ENCODE results near the gene KIF16B. TPM values are rescaled to one million over a fixed set of nuclear protein-coding genes. Genes with fewer than 3 reads are reported as not detected.

KIF16B gene
- total RNA-seq, 1 experiment from 2014 or later: 4.6 TPM

DNA sequence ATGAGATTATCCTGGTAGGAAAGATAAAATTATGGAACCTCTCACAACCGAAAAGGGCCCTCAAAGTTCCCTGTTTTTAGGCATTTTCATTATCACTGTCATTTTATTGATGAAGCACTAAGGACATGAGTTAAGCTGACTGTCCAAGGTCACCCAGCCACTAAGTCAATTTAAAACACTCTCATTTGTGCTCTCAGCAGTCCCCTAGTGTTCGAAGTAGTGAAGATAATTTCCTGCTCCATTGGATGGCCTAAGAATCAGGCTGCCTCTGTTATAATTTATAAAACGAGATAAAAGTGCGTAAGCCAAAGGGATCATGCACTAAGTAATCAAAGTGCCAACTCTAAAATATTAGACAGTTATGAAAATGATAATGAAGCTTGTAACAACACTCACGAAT, 169.1 kb downstream of the KIF16B start:
- ChIA-PET POLR2A (ENCODE audit: low non-redundant PET) (no interaction called here), CTCF (no interaction called here)
- Histone ChIP-seq H3K27ac (ENCODE audit: low read depth, low read length, poor library complexity, severe bottlenecking) (no peak overlapping the region), H3K36me3 (ENCODE audit: insufficient read depth, low read length, poor library complexity, severe bottlenecking) (no peaks in the 10 kb centered on the region), H3K27me3 (replicated peaks; ENCODE audit: insufficient read depth, low read depth, low read length, poor library complexity) (no peaks in the 10 kb centered on the region), H3K4me3 (ENCODE audit: low read depth, low read length, poor library complexity, severe bottlenecking) (no peak overlapping the region), H3K4me1 (ENCODE audit: insufficient read depth, low read length, poor library complexity, severe bottlenecking) (no peaks in the 10 kb centered on the region), H3K9me3 (ENCODE audit: low read depth, low read length, poor library complexity, severe bottlenecking) (no peaks in the 10 kb centered on the region)
- DNase-seq (ENCODE audit: low spot score): no peak
- BruUV-seq (replicated peaks): no TSS peak
- TF ChIP-seq, protein P1, sequence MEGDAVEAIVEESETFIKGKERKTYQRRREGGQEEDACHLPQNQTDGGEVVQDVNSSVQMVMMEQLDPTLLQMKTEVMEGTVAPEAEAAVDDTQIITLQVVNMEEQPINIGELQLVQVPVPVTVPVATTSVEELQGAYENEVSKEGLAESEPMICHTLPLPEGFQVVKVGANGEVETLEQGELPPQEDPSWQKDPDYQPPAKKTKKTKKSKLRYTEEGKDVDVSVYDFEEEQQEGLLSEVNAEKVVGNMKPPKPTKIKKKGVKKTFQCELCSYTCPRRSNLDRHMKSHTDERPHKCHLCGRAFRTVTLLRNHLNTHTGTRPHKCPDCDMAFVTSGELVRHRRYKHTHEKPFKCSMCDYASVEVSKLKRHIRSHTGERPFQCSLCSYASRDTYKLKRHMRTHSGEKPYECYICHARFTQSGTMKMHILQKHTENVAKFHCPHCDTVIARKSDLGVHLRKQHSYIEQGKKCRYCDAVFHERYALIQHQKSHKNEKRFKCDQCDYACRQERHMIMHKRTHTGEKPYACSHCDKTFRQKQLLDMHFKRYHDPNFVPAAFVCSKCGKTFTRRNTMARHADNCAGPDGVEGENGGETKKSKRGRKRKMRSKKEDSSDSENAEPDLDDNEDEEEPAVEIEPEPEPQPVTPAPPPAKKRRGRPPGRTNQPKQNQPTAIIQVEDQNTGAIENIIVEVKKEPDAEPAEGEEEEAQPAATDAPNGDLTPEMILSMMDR (conservative IDR thresholded peaks at IDR 0.05; ENCODE audit: low read depth, low read length): no peak
- TF ChIP-seq EZH2 (IDR thresholded peaks at IDR 0.05; ENCODE audit: borderline replicate concordance, low read depth, low read length, poor library complexity, severe bottlenecking): no peak
- intact Hi-C loops (cut with micrococcal nuclease; ENCODE audit: unreplicated experiment): no loop called here

DNA sequence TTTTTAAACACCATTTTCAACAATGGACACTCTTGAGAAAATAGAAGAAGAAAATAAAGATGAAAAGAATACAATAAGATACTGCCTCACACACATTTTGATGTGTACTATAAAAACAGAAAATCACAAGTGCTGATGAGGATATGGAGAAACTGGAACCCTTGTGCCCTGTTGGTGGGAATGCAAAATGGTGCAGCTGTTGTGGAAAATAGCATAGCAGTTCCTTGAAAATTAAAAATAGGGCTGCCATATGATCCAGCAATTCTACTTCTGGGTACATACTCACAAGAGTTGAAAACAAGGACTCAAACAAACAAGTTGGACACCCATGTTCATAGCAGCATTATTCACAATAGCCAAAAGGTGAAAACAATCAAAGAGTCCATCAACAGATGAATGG, 173.0 kb downstream of the KIF16B start:
- intact Hi-C loops (cut with micrococcal nuclease; ENCODE audit: unreplicated experiment): no loop called here
- Histone ChIP-seq H3K27ac (ENCODE audit: low read depth, low read length, poor library complexity, severe bottlenecking) (no peak overlapping the region), H3K4me3 (ENCODE audit: low read depth, low read length, poor library complexity, severe bottlenecking) (no peak overlapping the region), H3K36me3 (ENCODE audit: insufficient read depth, low read length, poor library complexity, severe bottlenecking) (no peaks in the 10 kb centered on the region), H3K27me3 (replicated peaks; ENCODE audit: insufficient read depth, low read depth, low read length, poor library complexity) (no peaks in the 10 kb centered on the region), H3K9me3 (ENCODE audit: low read depth, low read length, poor library complexity, severe bottlenecking) (no peaks in the 10 kb centered on the region), H3K4me1 (ENCODE audit: insufficient read depth, low read length, poor library complexity, severe bottlenecking) (no peaks in the 10 kb centered on the region)
- ChIA-PET CTCF (no interaction called here), POLR2A (ENCODE audit: low non-redundant PET) (no interaction called here)
- TF ChIP-seq, protein P1 (conservative IDR thresholded peaks at IDR 0.05; ENCODE audit: low read depth, low read length): no peak
- no peak for TF ChIP-seq EZH2 (IDR thresholded peaks at IDR 0.05; ENCODE audit: borderline replicate concordance, low read depth, low read length, poor library complexity, severe bottlenecking)
- BruUV-seq (replicated peaks): no TSS peak
- DNase-seq (ENCODE audit: low spot score): no peak

DNA sequence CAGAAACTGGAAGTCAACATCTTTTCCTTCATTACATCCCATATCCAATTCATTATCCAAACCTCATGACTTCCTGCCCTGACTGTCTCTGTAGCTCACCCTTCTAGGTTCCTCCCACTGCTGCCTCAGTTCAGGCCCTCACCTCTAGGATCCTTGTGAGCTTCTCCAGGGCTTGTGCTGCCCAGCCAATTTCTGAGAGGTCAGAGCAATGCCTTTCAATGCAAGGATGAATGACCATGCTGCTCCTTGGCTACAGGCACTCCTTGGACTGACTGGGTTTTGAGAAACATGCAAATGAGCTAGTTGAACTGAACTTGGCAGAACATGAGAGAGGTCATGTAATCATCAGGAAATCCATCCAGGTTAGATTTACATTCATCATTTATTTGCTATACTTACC, 173.4 kb downstream of the KIF16B start:
- ChIA-PET CTCF (no interaction called here), POLR2A (ENCODE audit: low non-redundant PET) (no interaction called here)
- intact Hi-C loops (cut with micrococcal nuclease; ENCODE audit: unreplicated experiment): no loop called here
- Histone ChIP-seq H3K4me1 (ENCODE audit: insufficient read depth, low read length, poor library complexity, severe bottlenecking) (no peaks in the 10 kb centered on the region), H3K9me3 (ENCODE audit: low read depth, low read length, poor library complexity, severe bottlenecking) (no peaks in the 10 kb centered on the region), H3K27me3 (replicated peaks; ENCODE audit: insufficient read depth, low read depth, low read length, poor library complexity) (no peaks in the 10 kb centered on the region), H3K27ac (ENCODE audit: low read depth, low read length, poor library complexity, severe bottlenecking) (no peak overlapping the region), H3K4me3 (ENCODE audit: low read depth, low read length, poor library complexity, severe bottlenecking) (no peak overlapping the region), H3K36me3 (ENCODE audit: insufficient read depth, low read length, poor library complexity, severe bottlenecking) (no peaks in the 10 kb centered on the region)
- TF ChIP-seq, protein P1 (conservative IDR thresholded peaks at IDR 0.05; ENCODE audit: low read depth, low read length): no peak
- no peak for TF ChIP-seq EZH2 (IDR thresholded peaks at IDR 0.05; ENCODE audit: borderline replicate concordance, low read depth, low read length, poor library complexity, severe bottlenecking)
- BruUV-seq (replicated peaks): no TSS peak
- DNase-seq (ENCODE audit: low spot score): no peak
